Caco-2 (cell line): ENCODE measurements around the gene PALD1. TPM values are rescaled to one million over a fixed set of nuclear protein-coding genes. Genes with fewer than 3 reads are reported as not detected.

ENCODE experiments used
- BruUV-seq: library from RNA; stranded (reverse); fragments of 400-500 nt; replicated peaks from 2 replicates; lab custom pipeline; 2021; lab: Mats Ljungman, UMichigan
- CTCF ChIA-PET: fragments of 300-600 bp; sonication (Branson Sonifier 250); formaldehyde crosslinking; loops from one replicate; lab custom pipeline; 2022; ENCODE audit warnings: antibody characterized with exemption; lab: Charles Lee
- POLR2A ChIA-PET: fragments of 300-600 bp; sonication (Branson Sonifier 250); formaldehyde crosslinking; loops from one replicate; lab custom pipeline; 2022; ENCODE audit warnings: antibody characterized with exemption; lab: Charles Lee
- DNase-seq, 2 experiments: peaks; one replicate each; pipeline versions ENCODE4 v3.0.0 to v3.0.0-alpha.2; 2020 to 2022
- H3K27me3 ChIP-seq: replicated peaks from 2 replicates; pipeline ENCODE4 v1.6.0; 2011; ENCODE audit warnings: low read length; ENCODE audit not compliant: control insufficient read depth, insufficient read depth
- H3K36me3 ChIP-seq: 2 replicates; pipeline ENCODE4 v1.5.1; 2011; ENCODE audit warnings: low read length; ENCODE audit not compliant: control insufficient read depth, insufficient read depth
- H3K4me1 ChIP-seq: fragments of 250-450 bp; sonication (Bioruptor Pico); 2 replicates; pipeline ENCODE4 v1.5.1; 2020; ENCODE audit warnings: mild to moderate bottlenecking
- H3K4me3 ChIP-seq: 2 replicates; pipeline ENCODE4 v1.5.1; 2011; ENCODE audit warnings: low read depth, mild to moderate bottlenecking, control low read depth, low read length
- H3K9me3 ChIP-seq: fragments of 250-450 bp; sonication (Bioruptor Pico); 2 replicates; pipeline ENCODE4 v1.5.1; 2020; ENCODE audit warnings: mild to moderate bottlenecking, moderate library complexity
- H3K27ac Mint-ChIP-seq: one replicate; pipeline ENCODE4 v1.8.0; 2022; ENCODE audit warnings: mixed read lengths; ENCODE audit not compliant: unreplicated experiment
- H3K27me3 Mint-ChIP-seq: one replicate; pipeline ENCODE4 v1.8.0; 2022; ENCODE audit warnings: mixed read lengths; ENCODE audit not compliant: insufficient read depth, unreplicated experiment
- H3K36me3 Mint-ChIP-seq: one replicate; pipeline ENCODE4 v1.8.0; 2022; ENCODE audit warnings: mild to moderate bottlenecking, mixed read lengths; ENCODE audit not compliant: insufficient read depth, unreplicated experiment
- H3K4me1 Mint-ChIP-seq: one replicate; pipeline ENCODE4 v1.8.0; 2022; ENCODE audit warnings: low read depth, mixed read lengths; ENCODE audit not compliant: unreplicated experiment
- H3K4me3 Mint-ChIP-seq: one replicate; pipeline ENCODE4 v1.8.0; 2022; ENCODE audit warnings: mild to moderate bottlenecking, moderate library complexity, mixed read lengths; ENCODE audit not compliant: unreplicated experiment
- H3K9me3 Mint-ChIP-seq: one replicate; pipeline ENCODE4 v1.8.0; 2022; ENCODE audit warnings: mixed read lengths; ENCODE audit not compliant: unreplicated experiment
- CTCF ChIP-seq, 2 experiments: fragments of 200-600 bp in 1 of 2; IDR thresholded peaks; 1 replicate in 1 of 2; 2 replicates in 1 of 2; pipeline versions ENCODE4 v1.5.1 to v1.8.0; 2011 to 2022; ENCODE audit warnings: antibody characterized with exemption in 1 of 2, control low read depth in 1 of 2, inconsistent platforms in 1 of 2, low read depth in 1 of 2, low read length in 1 of 2, mild to moderate bottlenecking in 1 of 2, moderate library complexity in 1 of 2; ENCODE audit not compliant: insufficient read depth in 1 of 2, severe bottlenecking in 1 of 2, unreplicated experiment in 1 of 2
- intact Hi-C: fragments of 100-400 bp; cut with micrococcal nuclease; formaldehyde crosslinking; loops from one replicate; pipeline ENCODE4 v1.10.0; 2022; ENCODE audit not compliant: unreplicated experiment
- total RNA-seq: library from RNA; stranded (reverse); gene quantifications from 2 replicates; pipeline ENCODE4 v1.2.3, GENCODE V29; 2022

PALD1 gene
- total RNA-seq, 1 experiment from 2014 or later, result 10.3 TPM

- intact Hi-C loops, result loop anchor here (2.0 to 10.0 kb wide), 2 partner anchors 119 to 325 kb away; no protein-coding TSS in a partner anchor
- Histone ChIP-seq H3K4me3 (no peak overlapping the region), H3K36me3 (no peaks in the 10 kb centered on the region), H3K27me3 (no peaks in the 10 kb centered on the region), H3K4me1 (peaks cover 5% of the 10 kb centered on the region; the same call in 1 of the 2 replicates), H3K9me3 (no peaks in the 10 kb centered on the region)
- H3K36me3 Mint-ChIP-seq, result no peaks in the 10 kb centered on the region
- H3K27me3 Mint-ChIP-seq, result no peaks in the 10 kb centered on the region
- no TSS peak for BruUV-seq
- peak in 1 of 2 experiments; percentile 2 for TF ChIP-seq CTCF (IDR thresholded peaks at IDR 0.05; ENCODE audit: insufficient read depth in 1 of 2, low read depth in 1 of 2, low read length in 1 of 2, severe bottlenecking in 1 of 2, unreplicated experiment in 1 of 2)
- H3K4me1 Mint-ChIP-seq, result peaks cover 16% of the 10 kb centered on the region
- H3K27ac Mint-ChIP-seq, result no peak overlapping the region
- no peaks in the 10 kb centered on the region for H3K9me3 Mint-ChIP-seq
- ChIA-PET POLR2A (interaction anchor here (1.5 kb wide), 1 partner anchor 71 kb away, joined by 3 read pairs; the partner anchor contains the start of gene PALD1), CTCF (interaction anchor here (0.8 to 2.2 kb wide), 5 partner anchors 10 to 211 kb away, joined by 3 to 8 read pairs (median 6); no protein-coding TSS in a partner anchor)
- DNase-seq, result no peak
- H3K4me3 Mint-ChIP-seq, result no peak overlapping the region
These were observed 70.9 kb downstream of the PALD1 start for GRCh38 chr10:70549351-70549961.

- Histone ChIP-seq H3K4me1 (peaks cover 5% of the 10 kb centered on the region; the same call in 1 of the 2 replicates), H3K4me3 (no peak overlapping the region), H3K36me3 (no peaks in the 10 kb centered on the region), H3K27me3 (no peaks in the 10 kb centered on the region), H3K9me3 (no peaks in the 10 kb centered on the region)
- no TSS peak for BruUV-seq
- Mint-ChIP-seq H3K27ac (no peak overlapping the region), H3K27me3 (no peaks in the 10 kb centered on the region), H3K36me3 (no peaks in the 10 kb centered on the region), H3K9me3 (no peaks in the 10 kb centered on the region), H3K4me3 (no peak overlapping the region), H3K4me1 (peaks cover 16% of the 10 kb centered on the region)
- intact Hi-C loops, result loop anchor here (1.0 to 10.0 kb wide), 6 partner anchors 119 to 330 kb away; partner anchors contain the start of genes ADAMTS14 and SGPL1
- peak; percentile 99 to 100 for TF ChIP-seq CTCF (IDR thresholded peaks at IDR 0.05; ENCODE audit: insufficient read depth in 1 of 2, low read depth in 1 of 2, low read length in 1 of 2, severe bottlenecking in 1 of 2, unreplicated experiment in 1 of 2)
- POLR2A ChIA-PET, result interaction anchor here (1.5 kb wide), 1 partner anchor 71 kb away, joined by 3 read pairs; the partner anchor contains the start of gene PALD1
- CTCF ChIA-PET, result interaction anchor here (0.8 to 1.4 kb wide), 3 partner anchors 12 to 120 kb away, joined by 3 to 6 read pairs (median 4); no protein-coding TSS in a partner anchor
- DNase-seq, result peak; percentile 78 to 88
These were observed 71.4 kb downstream of the PALD1 start for GRCh38 chr10:70549962-70550458.

GRCh38 chr10:70550459-70550858, 71.9 kb downstream of the PALD1 start:
- Mint-ChIP-seq H3K4me1 (peaks cover 16% of the 10 kb centered on the region), H3K27ac (no peak overlapping the region), H3K27me3 (no peaks in the 10 kb centered on the region), H3K36me3 (no peaks in the 10 kb centered on the region), H3K4me3 (no peak overlapping the region), H3K9me3 (no peaks in the 10 kb centered on the region)
- Histone ChIP-seq H3K36me3 (no peaks in the 10 kb centered on the region), H3K4me3 (no peak overlapping the region), H3K27me3 (no peaks in the 10 kb centered on the region), H3K4me1 (peaks cover 5% of the 10 kb centered on the region; the same call in 1 of the 2 replicates), H3K9me3 (no peaks in the 10 kb centered on the region)
- TF ChIP-seq CTCF (IDR thresholded peaks at IDR 0.05; ENCODE audit: insufficient read depth in 1 of 2, low read depth in 1 of 2, low read length in 1 of 2, severe bottlenecking in 1 of 2, unreplicated experiment in 1 of 2), result no peak
- POLR2A ChIA-PET, result interaction anchor here (0.6 kb wide), 1 partner anchor 208 kb away, joined by 7 read pairs; no protein-coding TSS in a partner anchor
- CTCF ChIA-PET, result interaction anchor here (0.8 to 1.4 kb wide), 2 partner anchors 12 to 120 kb away, joined by 3 to 4 read pairs; no protein-coding TSS in a partner anchor
- intact Hi-C loops, result loop anchor here (1.0 to 10.0 kb wide), 4 partner anchors 124 to 330 kb away; partner anchors contain the start of genes ADAMTS14 and SGPL1
- BruUV-seq, result no TSS peak
- no peak for DNase-seq
